GM12872 (cell line): ENCODE measurements around the gene RTEL1.

ENCODE experiments used
- TF ChIP-seq, protein P1 (sequence below): IDR thresholded peaks from 3 replicates; pipeline ENCODE4 v1.5.1; 2011; ENCODE audit warnings: low read depth, mild to moderate bottlenecking, low read length, moderate library complexity; ENCODE audit not compliant: insufficient read depth

RTEL1 gene

DNA sequence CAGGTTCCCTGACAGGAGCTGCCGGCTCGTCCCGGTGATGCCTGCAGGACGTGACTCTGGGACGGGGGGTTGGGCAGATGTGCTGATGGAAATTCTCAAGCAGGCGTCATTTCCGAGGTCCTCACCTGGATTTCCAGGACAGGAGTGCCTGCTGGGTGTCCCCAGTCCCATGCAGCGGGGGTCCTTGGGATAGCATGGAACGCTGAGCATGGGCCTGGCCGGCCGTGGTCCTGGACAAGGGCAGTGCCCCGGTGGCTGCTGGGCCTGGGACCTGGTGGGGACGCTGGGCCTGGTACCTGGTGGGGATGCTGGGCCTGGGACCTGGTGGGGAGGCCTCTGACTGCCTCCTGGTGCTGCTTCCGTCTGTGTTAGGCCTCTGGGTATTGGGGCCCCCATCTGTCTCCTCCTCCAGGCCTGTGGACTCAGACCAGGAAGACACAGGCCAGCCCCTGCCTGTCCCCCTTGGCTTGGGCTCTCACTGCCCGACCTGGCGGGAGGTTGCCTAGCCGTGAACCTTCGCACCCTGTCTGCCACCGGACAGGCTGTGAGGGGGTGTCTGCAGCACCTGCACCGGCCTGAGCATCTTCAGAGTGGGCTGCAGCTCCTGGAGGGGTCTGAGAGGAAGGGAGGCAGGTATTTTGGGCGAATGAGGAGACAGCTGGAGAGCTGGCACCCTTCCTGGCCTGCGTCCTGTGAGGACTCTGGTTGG, 6.2 kb downstream of the RTEL1 start:
- TF ChIP-seq, protein P1, sequence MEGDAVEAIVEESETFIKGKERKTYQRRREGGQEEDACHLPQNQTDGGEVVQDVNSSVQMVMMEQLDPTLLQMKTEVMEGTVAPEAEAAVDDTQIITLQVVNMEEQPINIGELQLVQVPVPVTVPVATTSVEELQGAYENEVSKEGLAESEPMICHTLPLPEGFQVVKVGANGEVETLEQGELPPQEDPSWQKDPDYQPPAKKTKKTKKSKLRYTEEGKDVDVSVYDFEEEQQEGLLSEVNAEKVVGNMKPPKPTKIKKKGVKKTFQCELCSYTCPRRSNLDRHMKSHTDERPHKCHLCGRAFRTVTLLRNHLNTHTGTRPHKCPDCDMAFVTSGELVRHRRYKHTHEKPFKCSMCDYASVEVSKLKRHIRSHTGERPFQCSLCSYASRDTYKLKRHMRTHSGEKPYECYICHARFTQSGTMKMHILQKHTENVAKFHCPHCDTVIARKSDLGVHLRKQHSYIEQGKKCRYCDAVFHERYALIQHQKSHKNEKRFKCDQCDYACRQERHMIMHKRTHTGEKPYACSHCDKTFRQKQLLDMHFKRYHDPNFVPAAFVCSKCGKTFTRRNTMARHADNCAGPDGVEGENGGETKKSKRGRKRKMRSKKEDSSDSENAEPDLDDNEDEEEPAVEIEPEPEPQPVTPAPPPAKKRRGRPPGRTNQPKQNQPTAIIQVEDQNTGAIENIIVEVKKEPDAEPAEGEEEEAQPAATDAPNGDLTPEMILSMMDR, result no peak

DNA sequence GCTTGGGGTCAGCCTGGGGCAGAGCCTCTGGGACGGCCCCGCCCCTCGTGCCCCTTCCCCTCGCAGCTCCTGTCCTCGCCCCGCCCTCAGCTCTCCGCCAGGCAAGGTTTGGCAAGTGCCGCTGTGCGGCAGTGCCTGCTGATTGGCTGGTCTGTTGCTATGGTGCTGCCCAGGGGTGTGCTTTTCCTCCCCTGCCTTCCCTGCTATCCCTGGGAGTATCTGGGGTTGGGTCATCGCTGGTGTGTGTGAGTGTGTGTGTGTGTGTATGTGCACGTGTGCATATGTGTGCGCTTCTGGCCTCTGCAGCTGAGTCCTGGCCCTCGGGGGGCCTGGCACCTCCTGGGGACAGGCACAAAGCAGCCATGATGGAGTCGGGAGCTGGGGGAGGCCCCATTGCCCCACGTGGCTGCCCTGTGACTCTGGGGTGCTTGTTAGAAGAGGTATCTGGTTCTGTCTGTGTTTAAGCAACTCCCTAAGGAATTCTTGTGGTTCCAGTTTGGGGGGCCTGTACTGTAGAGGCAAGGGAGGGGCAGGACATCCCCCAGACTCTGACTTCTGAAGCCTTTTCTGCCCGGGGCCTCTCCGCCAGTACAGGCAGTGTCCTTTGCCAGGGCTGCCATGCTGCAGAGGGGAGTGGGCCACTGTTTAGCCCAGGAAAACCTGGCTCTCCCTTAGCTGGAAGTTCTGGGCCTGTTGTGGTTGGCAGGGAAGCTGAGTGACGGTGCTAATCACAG, 6.9 kb downstream of the RTEL1 start:
- TF ChIP-seq, protein P1, result no peak

DNA sequence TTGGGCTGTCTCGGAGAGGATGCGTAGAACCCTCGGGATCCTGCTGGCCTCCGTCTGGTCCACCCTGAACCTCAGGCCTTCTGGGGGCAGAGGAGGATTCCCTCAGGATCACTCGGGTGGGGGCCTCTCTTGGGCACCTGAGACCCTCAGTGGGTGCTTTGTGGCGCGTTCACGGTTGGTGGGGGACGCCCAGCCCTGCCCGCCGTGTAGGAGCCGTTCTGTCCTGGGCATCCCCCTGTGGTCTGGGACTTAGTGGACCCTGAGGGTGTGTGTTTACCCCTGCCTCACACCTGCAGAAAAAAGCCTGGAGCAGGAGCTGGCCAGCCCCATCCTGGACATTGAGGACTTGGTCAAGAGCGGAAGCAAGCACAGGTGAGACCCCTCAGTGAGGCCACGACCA, 7.6 kb downstream of the RTEL1 start:
- TF ChIP-seq, protein P1, result no peak

DNA sequence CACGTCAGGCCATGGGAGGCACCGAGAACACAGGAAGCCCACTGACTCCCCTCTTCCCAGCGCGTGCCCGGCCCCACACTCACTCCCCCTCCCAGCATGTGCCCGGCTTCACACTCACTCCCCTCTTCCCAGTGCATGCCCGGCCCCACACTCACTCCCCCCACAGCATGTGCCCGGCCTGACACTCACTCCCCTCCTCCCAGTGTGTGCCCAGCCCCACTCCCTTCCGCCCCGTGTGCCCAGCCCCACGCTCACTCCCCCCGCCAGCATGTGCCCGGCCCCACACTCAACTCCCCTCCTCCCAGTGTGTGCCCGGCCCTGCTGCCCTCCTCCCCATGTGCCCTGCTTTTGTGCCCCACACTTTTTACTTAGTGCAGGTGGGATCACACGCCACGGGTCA, 9.7 kb downstream of the RTEL1 start:
- TF ChIP-seq, protein P1, result no peak

DNA sequence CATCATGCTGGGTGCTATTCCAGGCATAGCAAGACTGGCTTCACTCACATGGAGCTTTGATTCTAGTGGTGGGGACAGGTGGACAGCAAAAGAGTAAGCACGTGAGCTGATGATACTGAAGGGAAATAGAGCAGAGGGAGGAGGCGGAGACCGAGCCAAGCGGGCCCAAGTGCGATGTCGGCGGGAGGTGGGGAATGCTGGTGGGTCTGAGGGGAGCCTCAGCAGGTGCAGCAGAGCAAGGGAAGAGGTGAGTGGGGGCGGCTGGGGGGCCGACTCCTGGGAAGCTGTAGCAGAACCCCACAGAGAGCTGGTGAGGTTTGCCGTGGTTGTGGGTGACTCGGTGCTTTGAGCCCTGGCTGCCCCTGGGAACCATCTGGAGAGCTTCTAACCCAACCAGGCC, 10.2 kb downstream of the RTEL1 start:
- TF ChIP-seq, protein P1, result no peak

DNA sequence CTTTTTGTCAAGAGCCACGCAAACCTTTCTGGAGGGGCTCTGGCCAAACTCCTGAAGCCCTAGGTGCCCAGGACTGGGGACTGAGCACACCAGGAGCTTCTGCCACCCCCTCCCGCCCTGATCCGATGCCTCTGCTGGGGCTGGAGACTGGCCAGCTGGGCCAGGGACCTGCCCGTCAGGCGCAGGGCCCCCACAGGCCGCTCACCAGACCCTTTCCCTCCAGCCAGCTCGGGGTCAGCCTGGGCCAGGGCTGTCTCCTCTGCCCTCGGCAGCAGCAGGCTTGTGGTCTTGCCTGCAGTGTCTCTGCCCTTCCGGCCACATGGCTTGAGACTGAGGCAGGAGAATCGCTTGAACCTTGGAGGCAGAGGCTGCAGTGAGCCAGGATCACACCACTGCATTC, 14.6 kb downstream of the RTEL1 start:
- TF ChIP-seq, protein P1, result no peak

DNA sequence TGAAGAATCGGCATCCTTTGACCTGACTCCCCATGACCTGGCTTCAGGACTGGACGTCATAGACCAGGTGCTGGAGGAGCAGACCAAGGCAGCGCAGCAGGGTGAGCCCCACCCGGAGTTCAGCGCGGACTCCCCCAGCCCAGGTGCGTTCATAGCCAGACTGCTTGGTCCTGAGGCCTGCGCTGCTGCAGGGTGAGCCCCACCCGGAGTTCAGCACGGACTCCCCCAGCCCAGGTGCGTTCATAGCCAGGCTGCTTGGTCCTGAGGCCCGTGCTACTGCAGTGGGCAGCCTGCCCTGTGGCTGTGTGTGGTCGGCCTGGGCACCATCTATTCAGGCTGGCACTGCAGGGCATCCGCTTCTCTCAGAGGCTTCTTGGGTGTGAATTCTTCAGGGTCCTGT, 15.8 kb downstream of the RTEL1 start:
- TF ChIP-seq, protein P1, result no peak
